GM12873 (cell line): Measurements from ENCODE around the gene MYO7A.

ENCODE experiments used
- CTCF ChIP-seq: IDR thresholded peaks from 2 replicates; pipeline ENCODE4 v1.5.1; 2012; ENCODE audit warnings: low read depth, mild to moderate bottlenecking, moderate library complexity, low read length, control low read depth; ENCODE audit not compliant: insufficient read depth; ENCODE audit errors: missing control alignments

Gene MYO7A

DNA sequence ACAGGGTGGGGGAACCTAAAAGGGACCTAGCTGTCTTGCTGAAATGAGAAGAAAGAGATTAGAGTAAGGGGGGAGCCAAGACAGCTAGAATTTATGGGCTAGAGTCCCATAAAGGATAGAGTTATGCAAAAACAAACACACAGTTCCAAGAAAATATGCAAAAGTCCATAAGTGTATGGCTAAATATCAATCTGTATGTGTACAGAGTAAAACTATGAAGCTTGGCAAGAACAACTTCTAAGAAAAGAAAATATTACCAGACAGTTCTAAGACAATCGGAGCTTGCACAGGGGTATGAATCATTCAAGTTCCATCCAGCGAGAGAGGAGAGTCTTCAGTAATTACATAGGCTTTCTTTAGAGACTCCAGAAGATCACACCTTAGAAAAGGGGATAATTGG is 131.6 kb downstream of the MYO7A start:
- TF ChIP-seq CTCF = no peak

GRCh38 chr11:77262803-77263202 is 134.8 kb downstream of the MYO7A start:
- no peak for TF ChIP-seq CTCF
